ENCODE data around the gene RAB5B. TPM values are rescaled to one million over a fixed set of nuclear protein-coding genes. Genes with fewer than 3 reads are reported as not detected.
"Not testable (repeated sequence)": the region's sequence is repeated elsewhere in the genome, so short reads cannot be mapped to it uniquely, and the experiment has no call there.

Gene RAB5B
- total and polyA plus RNA-seq, 2 donors: 39.7 to 63.1 TPM

DNA sequence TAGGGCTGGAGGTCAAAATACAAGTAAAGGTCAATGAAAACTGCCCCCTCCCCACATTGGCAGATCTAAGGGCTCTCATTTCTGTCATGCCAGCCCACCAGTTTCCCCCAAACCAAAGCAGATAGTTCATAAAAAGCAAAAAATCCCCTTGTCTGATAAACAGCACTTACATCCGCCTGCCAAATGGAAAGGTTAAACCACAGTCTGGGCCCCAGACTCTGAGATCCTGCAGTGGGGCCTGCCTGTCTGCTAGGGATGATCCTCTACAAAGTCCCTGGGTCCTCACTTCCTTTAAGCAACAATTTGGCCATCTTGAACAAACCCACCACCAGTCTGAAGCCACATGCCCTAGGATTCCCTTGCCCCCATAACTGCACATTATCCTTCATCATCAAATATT, 58.1 kb downstream of the RAB5B start:
- H3K36me3 ChIP-seq (ENCODE audit: control insufficient read depth in 2 of 2, insufficient read depth in 2 of 2, low read length in 1 of 2): peaks cover 12 to 44% of the 10 kb centered on the region in 2 donors
- WGBS: 94% methylated on average over 1 of the region's 1 CpG

DNA sequence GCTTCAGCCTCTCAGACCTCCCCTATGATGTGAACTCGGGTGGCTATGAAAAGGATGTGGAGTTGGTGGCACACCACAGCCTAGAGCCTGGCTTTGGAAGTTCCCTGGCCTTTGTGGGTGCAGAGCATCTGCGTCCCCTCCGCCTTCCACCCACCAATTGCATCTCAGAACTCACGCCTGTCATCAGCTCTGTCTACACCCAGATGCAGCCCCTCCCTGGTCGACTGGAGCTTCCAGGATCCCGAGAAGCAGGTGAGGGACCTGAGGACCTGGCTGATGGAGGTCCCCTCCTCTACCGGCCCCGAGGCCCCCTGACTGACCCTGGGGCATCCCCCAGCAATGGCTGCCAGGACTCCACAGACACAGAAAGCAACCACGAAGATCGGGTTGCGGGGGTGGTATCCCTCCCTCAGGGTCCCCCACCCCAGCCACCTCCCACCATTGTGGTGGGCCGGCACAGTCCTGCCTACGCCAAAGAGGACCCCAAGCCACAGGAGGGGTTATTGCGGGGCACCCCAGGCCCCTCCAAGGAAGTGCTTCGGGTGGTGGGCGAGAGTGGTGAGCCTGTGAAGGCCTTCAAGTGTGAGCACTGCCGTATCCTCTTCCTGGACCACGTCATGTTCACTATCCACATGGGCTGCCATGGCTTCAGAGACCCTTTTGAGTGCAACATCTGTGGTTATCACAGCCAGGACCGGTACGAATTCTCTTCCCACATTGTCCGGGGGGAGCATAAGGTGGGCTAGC, 60.9 kb downstream of the RAB5B start:
- no peak overlapping the region for H3K27ac ChIP-seq (ENCODE audit: low read depth in 1 of 2, low read length in 1 of 2)
- no peaks in the 10 kb centered on the region for H3K9me3 ChIP-seq (ENCODE audit: control insufficient read depth in 2 of 2, insufficient read depth in 1 of 2, low read length in 1 of 2)
- no peak overlapping the region for H3K4me3 ChIP-seq (ENCODE audit: low read length in 2 of 2)
- 93% methylated on average over 21 of the region's 21 CpGs for WGBS
- no peak for DNase-seq (ENCODE audit: low read depth in 6 of 9, low spot score in 9 of 9)
- no peaks in the 10 kb centered on the region for H3K27me3 ChIP-seq (ENCODE audit: control insufficient read depth in 2 of 2, insufficient read depth in 1 of 2, low read length in 1 of 2)
- peaks cover 3 to 38% of the 10 kb centered on the region in 2 donors for H3K36me3 ChIP-seq (ENCODE audit: control insufficient read depth in 2 of 2, insufficient read depth in 2 of 2, low read length in 1 of 2)
- H3K4me1 ChIP-seq (ENCODE audit: control insufficient read depth in 2 of 2, insufficient read depth in 2 of 2, low read length in 2 of 2): peaks cover 0 to 10% of the 10 kb centered on the region in 2 donors

More for the DNA sequence above, 58.1 kb downstream of the RAB5B start:
- Histone ChIP-seq H3K27me3 (ENCODE audit: control insufficient read depth in 2 of 2, insufficient read depth in 1 of 2, low read length in 1 of 2) (no peaks in the 10 kb centered on the region), H3K4me3 (ENCODE audit: low read length in 2 of 2) (no peak overlapping the region), H3K27ac (ENCODE audit: low read depth in 1 of 2, low read length in 1 of 2) (peak overlapping the region in 1 of 2 donors; percentile 52), H3K4me1 (ENCODE audit: control insufficient read depth in 2 of 2, insufficient read depth in 2 of 2, low read length in 2 of 2) (peaks cover 0 to 4% of the 10 kb centered on the region in 2 donors), H3K9me3 (ENCODE audit: control insufficient read depth in 2 of 2, insufficient read depth in 1 of 2, low read length in 1 of 2) (no peaks in the 10 kb centered on the region)
- peak in 1 of 9 donors; percentile 51 for DNase-seq (ENCODE audit: low read depth in 6 of 9, low spot score in 9 of 9)

DNA sequence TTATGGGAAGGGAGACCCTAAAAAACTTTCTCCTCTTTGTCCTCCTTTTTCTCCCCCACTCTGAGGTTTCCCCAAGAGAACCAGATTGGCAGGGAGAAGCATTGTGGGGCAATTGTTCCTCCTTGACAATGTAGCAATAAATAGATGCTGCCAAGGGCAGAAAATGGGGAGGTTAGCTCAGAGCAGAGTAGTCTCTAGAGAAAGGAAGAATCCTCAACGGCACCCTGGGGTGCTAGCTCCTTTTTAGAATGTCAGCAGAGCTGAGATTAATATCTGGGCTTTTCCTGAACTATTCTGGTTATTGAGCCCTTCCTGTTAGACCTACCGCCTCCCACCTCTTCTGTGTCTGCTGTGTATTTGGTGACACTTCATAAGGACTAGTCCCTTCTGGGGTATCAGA, 63.3 kb downstream of the RAB5B start:
- H3K9me3 ChIP-seq (ENCODE audit: control insufficient read depth in 2 of 2, insufficient read depth in 1 of 2, low read length in 1 of 2): no peaks in the 10 kb centered on the region
- H3K27me3 ChIP-seq (ENCODE audit: control insufficient read depth in 2 of 2, insufficient read depth in 1 of 2, low read length in 1 of 2): no peaks in the 10 kb centered on the region
- no peak overlapping the region for H3K27ac ChIP-seq (ENCODE audit: low read depth in 1 of 2, low read length in 1 of 2)
- H3K4me3 ChIP-seq (ENCODE audit: low read length in 2 of 2): no peak overlapping the region
- peaks cover 3 to 35% of the 10 kb centered on the region in 2 donors for H3K36me3 ChIP-seq (ENCODE audit: control insufficient read depth in 2 of 2, insufficient read depth in 2 of 2, low read length in 1 of 2)
- H3K4me1 ChIP-seq (ENCODE audit: control insufficient read depth in 2 of 2, insufficient read depth in 2 of 2, low read length in 2 of 2): peaks cover 0 to 18% of the 10 kb centered on the region in 2 donors
- no peak for DNase-seq (ENCODE audit: low read depth in 6 of 9, low spot score in 9 of 9)
- WGBS: 78% methylated on average over 2 of the region's 2 CpGs

DNA sequence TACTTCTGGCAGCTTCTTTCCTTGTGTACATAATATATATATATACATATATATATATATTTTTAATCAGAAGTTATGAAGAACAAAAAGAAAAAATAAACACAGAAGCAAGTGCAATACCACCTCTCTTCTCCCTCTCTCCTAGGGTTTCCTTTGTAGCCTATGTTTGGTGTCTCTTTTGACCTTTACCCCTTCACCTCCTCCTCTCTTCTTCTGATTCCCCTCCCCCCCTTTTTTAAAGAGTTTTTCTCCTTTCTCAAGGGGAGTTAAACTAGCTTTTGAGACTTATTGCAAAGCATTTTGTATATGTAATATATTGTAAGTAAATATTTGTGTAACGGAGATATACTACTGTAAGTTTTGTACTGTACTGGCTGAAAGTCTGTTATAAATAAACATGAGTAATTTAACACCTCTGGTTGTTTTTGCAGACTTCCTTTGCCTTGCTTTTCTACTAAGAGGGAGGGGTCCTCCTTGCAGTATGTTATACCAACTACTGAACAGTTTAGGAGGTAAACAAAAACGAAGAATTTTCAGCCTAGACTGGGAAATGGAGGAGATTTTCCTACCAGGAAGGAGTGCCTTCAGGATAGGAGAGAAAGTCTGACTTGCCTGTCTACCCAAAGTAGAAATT, 64.3 kb downstream of the RAB5B start:
- DNase-seq (ENCODE audit: low read depth in 6 of 9, low spot score in 9 of 9): no peak
- peaks cover 3 to 32% of the 10 kb centered on the region in 2 donors for H3K36me3 ChIP-seq (ENCODE audit: control insufficient read depth in 2 of 2, insufficient read depth in 2 of 2, low read length in 1 of 2)
- whole genome bisulfite sequencing: 86% methylated on average over 2 of the region's 2 CpGs

DNA sequence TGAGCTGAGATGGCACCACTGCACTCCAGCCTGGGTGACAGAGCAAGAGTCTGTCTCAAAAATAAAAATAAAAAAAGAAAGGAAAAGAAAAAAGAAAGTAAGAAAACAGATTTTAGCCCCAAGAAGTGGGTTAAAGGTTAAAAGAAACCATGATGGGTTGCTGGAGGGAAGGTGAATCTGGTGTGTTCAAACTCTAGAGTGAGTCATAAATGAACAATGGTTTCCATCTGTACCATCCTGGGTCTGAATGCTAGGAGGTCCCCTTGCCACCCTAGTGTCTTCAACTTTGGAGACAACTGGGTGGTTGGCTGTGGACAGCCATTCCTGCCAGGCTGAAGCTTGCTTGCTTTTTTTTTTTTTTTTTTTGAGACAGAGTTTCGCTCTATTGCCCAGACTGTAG, 66.3 kb downstream of the RAB5B start:
- H3K4me3 ChIP-seq (ENCODE audit: low read length in 2 of 2): no peak overlapping the region
- no peaks in the 10 kb centered on the region for H3K27me3 ChIP-seq (ENCODE audit: control insufficient read depth in 2 of 2, insufficient read depth in 1 of 2, low read length in 1 of 2)
- no peaks in the 10 kb centered on the region for H3K9me3 ChIP-seq (ENCODE audit: control insufficient read depth in 2 of 2, insufficient read depth in 1 of 2, low read length in 1 of 2)
- H3K27ac ChIP-seq (ENCODE audit: low read depth in 1 of 2, low read length in 1 of 2): no peak overlapping the region
- WGBS: 100% methylated on average over 1 of the region's 1 CpG
- peaks cover 17 to 39% of the 10 kb centered on the region in 2 donors for H3K36me3 ChIP-seq (ENCODE audit: control insufficient read depth in 2 of 2, insufficient read depth in 2 of 2, low read length in 1 of 2)
- no peak for DNase-seq (ENCODE audit: low read depth in 6 of 9, low spot score in 9 of 9)
- peaks cover 8 to 26% of the 10 kb centered on the region in 2 donors for H3K4me1 ChIP-seq (ENCODE audit: control insufficient read depth in 2 of 2, insufficient read depth in 2 of 2, low read length in 2 of 2)

More for the DNA sequence above, 64.3 kb downstream of the RAB5B start:
- Histone ChIP-seq H3K27ac (ENCODE audit: low read depth in 1 of 2, low read length in 1 of 2) (peak overlapping the region in 1 of 2 donors; percentile 34), H3K4me3 (ENCODE audit: low read length in 2 of 2) (no peak overlapping the region), H3K9me3 (ENCODE audit: control insufficient read depth in 2 of 2, insufficient read depth in 1 of 2, low read length in 1 of 2) (no peaks in the 10 kb centered on the region), H3K4me1 (ENCODE audit: control insufficient read depth in 2 of 2, insufficient read depth in 2 of 2, low read length in 2 of 2) (peaks cover 5 to 21% of the 10 kb centered on the region in 2 donors), H3K27me3 (ENCODE audit: control insufficient read depth in 2 of 2, insufficient read depth in 1 of 2, low read length in 1 of 2) (no peaks in the 10 kb centered on the region)

- Histone ChIP-seq H3K27me3 (ENCODE audit: control insufficient read depth in 2 of 2, insufficient read depth in 1 of 2, low read length in 1 of 2) (no peaks in the 10 kb centered on the region), H3K4me1 (ENCODE audit: control insufficient read depth in 2 of 2, insufficient read depth in 2 of 2, low read length in 2 of 2) (peaks cover 8 to 26% of the 10 kb centered on the region in 2 donors), H3K36me3 (ENCODE audit: control insufficient read depth in 2 of 2, insufficient read depth in 2 of 2, low read length in 1 of 2) (peaks cover 22 to 40% of the 10 kb centered on the region in 2 donors), H3K27ac (ENCODE audit: low read depth in 1 of 2, low read length in 1 of 2) (peak overlapping the region; percentile 80 to 84), H3K9me3 (ENCODE audit: control insufficient read depth in 2 of 2, insufficient read depth in 1 of 2, low read length in 1 of 2) (no peaks in the 10 kb centered on the region), H3K4me3 (ENCODE audit: low read length in 2 of 2) (peak overlapping the region; percentile 76 to 92)
- DNase-seq (ENCODE audit: low read depth in 6 of 9, low spot score in 9 of 9): no peak
- 86% methylated on average over 14 of the region's 14 CpGs for WGBS
These were observed 67.2 kb downstream of the RAB5B start for GRCh38 chr12:56040963-56041551.

DNA sequence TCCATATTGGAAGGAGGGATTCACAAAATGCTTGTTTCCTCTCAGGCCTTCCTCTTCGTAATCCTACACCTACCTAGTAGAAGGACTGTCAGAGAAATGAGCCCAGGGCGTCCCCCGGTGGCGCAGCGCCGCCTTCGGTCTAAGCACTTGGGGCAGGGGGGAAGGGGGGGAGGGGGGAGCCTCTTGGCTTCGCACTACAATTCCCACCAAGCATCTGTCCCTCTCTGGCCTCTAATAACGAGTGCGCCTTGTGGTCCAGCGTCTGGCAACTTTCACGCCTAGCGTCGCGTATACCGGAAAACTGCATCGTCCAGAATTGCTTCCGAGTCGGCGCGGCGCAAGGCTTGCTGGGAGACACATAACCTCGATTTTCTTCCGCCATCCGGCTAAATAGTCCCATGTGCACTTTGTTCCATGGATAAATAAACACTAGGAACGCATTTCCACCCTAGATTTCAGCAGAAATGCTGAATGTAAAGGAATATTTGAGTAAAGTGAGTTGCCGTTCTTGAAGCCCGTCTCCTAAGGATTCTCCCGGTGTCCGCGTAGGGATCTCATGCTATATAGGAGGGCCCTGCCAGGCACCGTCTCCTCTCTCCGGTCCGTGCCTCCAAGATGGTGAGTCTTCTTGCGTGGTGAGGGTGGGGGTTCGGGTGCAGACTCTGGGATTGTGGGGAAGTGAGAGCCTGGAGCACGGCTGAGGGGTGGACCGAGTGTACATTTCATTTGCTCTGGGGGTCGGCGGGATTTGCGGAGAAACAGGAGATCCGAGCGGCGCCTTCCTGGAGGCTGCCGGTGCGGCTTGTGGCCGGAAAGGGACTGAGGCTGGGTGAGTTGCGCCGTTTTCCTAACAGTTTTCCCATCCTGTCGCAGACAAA, 67.9 kb downstream of the RAB5B start, which contains the start of gene RPS26:
TSS of gene RPS26 (plus strand) at position 367 of the 878 bp plus-strand sequence. CDS start at position 616, 249 bp downstream.
- Histone ChIP-seq H3K36me3 (ENCODE audit: control insufficient read depth in 2 of 2, insufficient read depth in 2 of 2, low read length in 1 of 2) (peaks cover 22 to 40% of the 10 kb centered on the region in 2 donors), H3K27me3 (ENCODE audit: control insufficient read depth in 2 of 2, insufficient read depth in 1 of 2, low read length in 1 of 2) (no peaks in the 10 kb centered on the region), H3K4me1 (ENCODE audit: control insufficient read depth in 2 of 2, insufficient read depth in 2 of 2, low read length in 2 of 2) (peaks cover 8 to 27% of the 10 kb centered on the region in 2 donors), H3K27ac (ENCODE audit: low read depth in 1 of 2, low read length in 1 of 2) (peak within 1 kb of the TSS; percentile 84 to 89), H3K4me3 (ENCODE audit: low read length in 2 of 2) (peak within 1 kb of the TSS; percentile 76 to 92), H3K9me3 (ENCODE audit: control insufficient read depth in 2 of 2, insufficient read depth in 1 of 2, low read length in 1 of 2) (no peaks in the 10 kb centered on the region)
- under 1% methylated on average over 50 of the region's 50 CpGs for WGBS
- peak; percentile 91 to 98 (median 95) for DNase-seq (ENCODE audit: low read depth in 6 of 9, low spot score in 9 of 9)

- peak overlapping the region; percentile 84 to 89 for H3K27ac ChIP-seq (ENCODE audit: low read depth in 1 of 2, low read length in 1 of 2)
- 3% methylated on average over 20 of the region's 20 CpGs for WGBS
These were observed 68.5 kb downstream of the RAB5B start for GRCh38 chr12:56042430-56042813.

More at GRCh38 chr12:56042430-56042813, 68.5 kb downstream of the RAB5B start:
- H3K9me3 ChIP-seq (ENCODE audit: control insufficient read depth in 2 of 2, insufficient read depth in 1 of 2, low read length in 1 of 2); H3K27me3 ChIP-seq (ENCODE audit: control insufficient read depth in 2 of 2, insufficient read depth in 1 of 2, low read length in 1 of 2); DNase-seq (ENCODE audit: low read depth in 6 of 9, low spot score in 9 of 9): not testable (repeated sequence)
- Histone ChIP-seq H3K36me3 (ENCODE audit: control insufficient read depth in 2 of 2, insufficient read depth in 2 of 2, low read length in 1 of 2) (peaks cover 22 to 36% of the 10 kb centered on the region in 2 donors), H3K4me1 (ENCODE audit: control insufficient read depth in 2 of 2, insufficient read depth in 2 of 2, low read length in 2 of 2) (peaks cover 8 to 27% of the 10 kb centered on the region in 2 donors), H3K4me3 (ENCODE audit: low read length in 2 of 2) (peak overlapping the region; percentile 76 to 92)

Measured in thymus (tissue), 11 donors.